ENCODE data around the gene DIS3L2. TPM values are rescaled to one million over a fixed set of nuclear protein-coding genes. Genes with fewer than 3 reads are reported as not detected.

Gene DIS3L2
- total RNA-seq, 4 donors from 2014 or later: 12.8 to 27.3 (median 16.8) TPM

DNA sequence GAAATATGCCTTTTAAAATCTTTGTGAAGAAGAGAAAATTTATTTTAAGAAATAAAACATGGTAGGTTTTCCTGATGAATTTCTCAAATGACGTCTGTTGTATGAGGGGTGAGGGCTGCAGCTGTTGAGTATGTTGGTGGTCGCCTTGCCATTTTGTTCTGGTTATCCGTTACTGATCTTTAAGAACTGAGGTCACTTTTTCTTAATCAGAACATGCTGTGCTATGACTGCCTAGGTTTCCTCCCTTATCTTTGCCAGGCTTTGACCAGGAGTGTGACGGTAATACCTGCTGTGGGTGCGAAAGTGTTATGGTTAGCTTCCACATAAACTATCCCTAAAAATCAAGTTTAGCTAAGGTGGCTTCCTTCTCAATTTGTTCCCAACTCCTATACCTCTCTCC is 176.9 kb downstream of the DIS3L2 start:
- intact Hi-C loops (cut with DNase I; ENCODE audit: low total_unique reads): loop anchor here (2.0 kb wide), 1 partner anchor 214 kb away; no protein-coding TSS in a partner anchor
- no peaks in the 10 kb centered on the region for H3K36me3 ChIP-seq
- no peak for ATAC-seq
- H3K4me1 ChIP-seq: no peaks in the 10 kb centered on the region
- TF ChIP-seq POLR2A (IDR thresholded peaks at IDR 0.05) (no peak), CTCF (IDR thresholded peaks at IDR 0.05 in 4 of 5, conservative IDR thresholded peaks at IDR 0.05 in 1 of 5) (no peak)
- in situ Hi-C loops (cut with MboI; ENCODE audit: low sequenced_read_pairs in 4 of 4): loop anchor here in 1 of 4 donors (10.0 kb wide), 1 partner anchor 214 kb away; the partner anchor contains the start of gene NPPC
- no peak overlapping the region for H3K4me3 ChIP-seq
- no peaks in the 10 kb centered on the region for H3K27me3 ChIP-seq
- no peak for DNase-seq
- H3K9me3 ChIP-seq: no peaks in the 10 kb centered on the region
- no peak overlapping the region for H3K27ac ChIP-seq

GRCh38 chr2:232139171-232139594 is 177.7 kb downstream of the DIS3L2 start:
- Histone ChIP-seq H3K27me3 (no peaks in the 10 kb centered on the region), H3K36me3 (no peaks in the 10 kb centered on the region), H3K27ac (no peak overlapping the region), H3K9me3 (no peaks in the 10 kb centered on the region), H3K4me1 (no peaks in the 10 kb centered on the region), H3K4me3 (no peak overlapping the region)
- no peak for ATAC-seq
- in situ Hi-C loops (cut with MboI; ENCODE audit: low sequenced_read_pairs in 4 of 4): loop anchor here in 1 of 4 donors (10.0 kb wide), 1 partner anchor 214 kb away; the partner anchor contains the start of gene NPPC
- intact Hi-C loops (cut with DNase I; ENCODE audit: low total_unique reads): loop anchor here (2.0 kb wide), 1 partner anchor 214 kb away; no protein-coding TSS in a partner anchor
- TF ChIP-seq CTCF (IDR thresholded peaks at IDR 0.05 in 4 of 5, conservative IDR thresholded peaks at IDR 0.05 in 1 of 5): no peak
- TF ChIP-seq POLR2A (IDR thresholded peaks at IDR 0.05): no peak
- no peak for DNase-seq

DNA sequence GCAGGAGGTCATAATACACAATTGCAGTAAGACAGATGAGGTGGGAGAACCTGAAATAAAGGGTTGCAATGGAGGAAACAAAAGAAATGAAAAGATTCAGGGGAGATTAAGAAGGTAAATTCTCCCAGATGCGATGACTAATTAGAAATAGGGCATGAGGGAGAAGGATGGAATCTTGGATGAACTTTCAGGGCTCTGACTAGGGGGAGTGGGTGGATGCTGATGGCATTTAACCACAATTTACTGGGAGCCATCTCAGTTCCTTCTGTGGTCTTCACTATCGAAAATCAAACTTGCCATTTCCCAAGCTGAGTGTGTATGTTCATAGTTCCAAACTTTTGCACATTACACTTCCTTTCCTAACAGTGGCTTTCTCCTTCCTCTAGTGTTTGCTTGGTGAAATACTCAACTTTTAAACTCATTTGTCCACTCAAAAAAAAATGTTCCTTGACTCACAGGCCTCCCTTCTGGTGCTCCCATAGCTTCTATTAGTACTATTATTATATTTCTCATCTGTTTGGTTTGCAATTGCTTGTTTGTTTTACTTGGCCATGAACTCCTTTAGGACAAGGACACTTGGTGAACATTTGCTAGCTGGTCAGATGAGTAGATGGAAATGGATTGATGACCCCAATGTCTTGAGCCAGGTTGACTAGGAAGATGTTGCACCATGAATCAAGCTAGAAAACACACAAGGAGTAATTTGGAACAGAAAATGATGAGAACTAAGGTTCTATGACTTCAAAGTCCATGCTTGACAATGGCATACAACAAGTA is 178.5 kb downstream of the DIS3L2 start:
- Histone ChIP-seq H3K27me3 (no peaks in the 10 kb centered on the region), H3K4me3 (no peak overlapping the region), H3K27ac (no peak overlapping the region), H3K9me3 (no peaks in the 10 kb centered on the region), H3K36me3 (no peaks in the 10 kb centered on the region), H3K4me1 (no peaks in the 10 kb centered on the region)
- TF ChIP-seq CTCF (IDR thresholded peaks at IDR 0.05 in 4 of 5, conservative IDR thresholded peaks at IDR 0.05 in 1 of 5) (no peak), POLR2A (IDR thresholded peaks at IDR 0.05) (no peak)
- in situ Hi-C loops (cut with MboI; ENCODE audit: low sequenced_read_pairs in 4 of 4) (loop anchor here (5.0 to 10.0 kb wide), 2 partner anchors 215 to 218 kb away; partner anchors contain the start of gene NPPC (in 1 of the 4)), intact Hi-C loops (cut with DNase I; ENCODE audit: low total_unique reads) (loop anchor here (2.0 kb wide), 1 partner anchor 215 kb away; no protein-coding TSS in a partner anchor)
- ATAC-seq (no peak), DNase-seq (no peak)

- Histone ChIP-seq H3K9me3 (no peaks in the 10 kb centered on the region), H3K27me3 (no peaks in the 10 kb centered on the region), H3K36me3 (no peaks in the 10 kb centered on the region), H3K4me1 (no peaks in the 10 kb centered on the region), H3K27ac (no peak overlapping the region), H3K4me3 (no peak overlapping the region)
- in situ Hi-C loops (cut with MboI; ENCODE audit: low sequenced_read_pairs in 4 of 4): loop anchor here in 3 of 4 donors (5.0 kb wide), 1 partner anchor 219 kb away; no protein-coding TSS in a partner anchor
- DNase-seq: no peak
- intact Hi-C loops (cut with DNase I; ENCODE audit: low total_unique reads): no loop called here
- ATAC-seq: peak in 1 of 2 donors; percentile 26
- TF ChIP-seq CTCF (IDR thresholded peaks at IDR 0.05 in 4 of 5, conservative IDR thresholded peaks at IDR 0.05 in 1 of 5) (no peak), POLR2A (IDR thresholded peaks at IDR 0.05) (no peak)
These were observed 180.1 kb downstream of the DIS3L2 start for GRCh38 chr2:232141591-232141990.

Data from gastrocnemius medialis (tissue), 4 donors.